Measurements from ENCODE around the gene SSH2.

The SSH2 gene

GRCh38 chr17:29838961-29839360, 91.1 kb downstream of the SSH2 start:
- DNase-seq (ENCODE audit: low read depth, low spot score): no peak

GRCh38 chr17:29837531-29837930, 92.5 kb downstream of the SSH2 start:
- Histone ChIP-seq H3K36me3 (ENCODE audit: insufficient read depth, low read length) (no peaks in the 10 kb centered on the region), H3K27ac (no peak overlapping the region), H3K4me3 (no peak overlapping the region), H3K9ac (ENCODE audit: insufficient read length) (no peak overlapping the region), H3K9me3 (ENCODE audit: low read depth, low read length) (no peaks in the 10 kb centered on the region)
- no peak for TF ChIP-seq FOXP2 (optimal IDR thresholded peaks at IDR 0.05; ENCODE audit: control extremely low read depth, extremely low read length, insufficient read depth)
- no peak for TF ChIP-seq POLR2AphosphoS5 (IDR thresholded peaks at IDR 0.05; ENCODE audit: borderline replicate concordance, low read depth, low read length)
- no peak for DNase-seq (ENCODE audit: low read depth, low spot score)

More at GRCh38 chr17:29838961-29839360, 91.1 kb downstream of the SSH2 start:
- Histone ChIP-seq H3K36me3 (ENCODE audit: insufficient read depth, low read length) (no peaks in the 10 kb centered on the region), H3K9me3 (ENCODE audit: low read depth, low read length) (no peaks in the 10 kb centered on the region), H3K4me3 (no peak overlapping the region), H3K9ac (ENCODE audit: insufficient read length) (no peak overlapping the region), H3K27ac (no peak overlapping the region)
- TF ChIP-seq EZH2 (IDR thresholded peaks at IDR 0.05) (no peak), FOXP2 (optimal IDR thresholded peaks at IDR 0.05; ENCODE audit: control extremely low read depth, extremely low read length, insufficient read depth) (no peak), POLR2AphosphoS5 (IDR thresholded peaks at IDR 0.05; ENCODE audit: borderline replicate concordance, low read depth, low read length) (no peak)

- Histone ChIP-seq H3K9ac (ENCODE audit: insufficient read length) (no peak overlapping the region), H3K36me3 (ENCODE audit: insufficient read depth, low read length) (no peaks in the 10 kb centered on the region), H3K9me3 (ENCODE audit: low read depth, low read length) (no peaks in the 10 kb centered on the region), H3K4me3 (no peak overlapping the region), H3K27ac (no peak overlapping the region)
- DNase-seq (ENCODE audit: low read depth, low spot score): no peak
- TF ChIP-seq POLR2AphosphoS5 (IDR thresholded peaks at IDR 0.05; ENCODE audit: borderline replicate concordance, low read depth, low read length): no peak
- no peak for TF ChIP-seq FOXP2 (optimal IDR thresholded peaks at IDR 0.05; ENCODE audit: control extremely low read depth, extremely low read length, insufficient read depth)
- no peak for TF ChIP-seq EZH2 (IDR thresholded peaks at IDR 0.05)
These were observed 93.4 kb downstream of the SSH2 start for GRCh38 chr17:29836643-29837042.

DNA sequence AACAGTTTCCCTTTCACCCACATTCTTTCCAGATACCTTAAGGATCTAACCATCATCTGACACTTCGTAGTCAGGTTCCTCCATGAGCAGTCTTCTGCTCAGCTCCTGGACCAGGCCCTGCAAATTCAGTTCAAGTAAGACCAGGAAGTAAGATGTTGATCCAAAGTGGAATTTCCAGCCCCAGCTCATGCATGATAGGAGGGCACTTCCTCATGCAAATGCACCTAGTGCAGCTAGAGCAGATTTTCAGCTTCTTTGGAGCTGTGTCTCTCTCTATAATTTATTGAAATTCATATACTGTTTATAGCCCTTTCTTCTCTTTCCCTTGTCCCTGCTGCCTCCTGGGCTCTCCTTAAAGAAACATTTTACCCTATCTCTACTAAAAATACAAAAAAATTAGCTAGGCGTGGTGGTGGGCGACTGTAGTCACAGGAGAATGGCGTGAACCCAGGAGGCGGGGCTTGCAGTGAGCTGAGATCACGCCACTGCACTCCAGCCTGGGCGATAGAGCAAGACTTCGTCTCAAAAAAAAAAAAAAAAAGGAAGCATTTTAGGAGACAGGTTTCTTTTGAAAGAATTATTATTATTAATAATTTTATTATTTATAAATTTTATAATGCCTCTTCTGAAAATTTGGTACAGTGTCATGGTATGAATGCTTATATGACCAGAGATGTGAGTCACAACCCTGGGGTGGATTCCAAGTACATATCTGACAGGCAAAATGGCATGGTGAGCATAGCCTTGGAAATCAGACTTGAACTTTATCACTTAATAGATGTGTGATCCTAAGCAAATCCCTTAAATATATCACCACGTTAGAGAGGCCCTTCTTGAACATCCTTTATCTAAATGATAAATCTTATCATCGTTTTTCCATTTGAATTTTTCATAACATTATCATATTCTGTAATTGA, 94.3 kb downstream of the SSH2 start:
- no peak for DNase-seq (ENCODE audit: low read depth, low spot score)
- TF ChIP-seq POLR2AphosphoS5 (IDR thresholded peaks at IDR 0.05; ENCODE audit: borderline replicate concordance, low read depth, low read length): no peak
- no peak for TF ChIP-seq FOXP2 (optimal IDR thresholded peaks at IDR 0.05; ENCODE audit: control extremely low read depth, extremely low read length, insufficient read depth)
- no peak for TF ChIP-seq EZH2 (IDR thresholded peaks at IDR 0.05)
- Histone ChIP-seq H3K9ac (ENCODE audit: insufficient read length) (no peak overlapping the region), H3K36me3 (ENCODE audit: insufficient read depth, low read length) (no peaks in the 10 kb centered on the region), H3K9me3 (ENCODE audit: low read depth, low read length) (no peaks in the 10 kb centered on the region), H3K27ac (no peak overlapping the region), H3K4me3 (no peak overlapping the region)

GRCh38 chr17:29833801-29834200, 96.2 kb downstream of the SSH2 start:
- TF ChIP-seq POLR2AphosphoS5 (IDR thresholded peaks at IDR 0.05; ENCODE audit: borderline replicate concordance, low read depth, low read length): no peak
- no peak for TF ChIP-seq EZH2 (IDR thresholded peaks at IDR 0.05)
- TF ChIP-seq FOXP2 (optimal IDR thresholded peaks at IDR 0.05; ENCODE audit: control extremely low read depth, extremely low read length, insufficient read depth): no peak
- H3K9ac ChIP-seq (ENCODE audit: insufficient read length): no peak overlapping the region
- no peak overlapping the region for H3K27ac ChIP-seq
- no peak overlapping the region for H3K4me3 ChIP-seq
- H3K9me3 ChIP-seq (ENCODE audit: low read depth, low read length): no peaks in the 10 kb centered on the region
- H3K36me3 ChIP-seq (ENCODE audit: insufficient read depth, low read length): no peaks in the 10 kb centered on the region
- no peak for DNase-seq (ENCODE audit: low read depth, low spot score)

DNA sequence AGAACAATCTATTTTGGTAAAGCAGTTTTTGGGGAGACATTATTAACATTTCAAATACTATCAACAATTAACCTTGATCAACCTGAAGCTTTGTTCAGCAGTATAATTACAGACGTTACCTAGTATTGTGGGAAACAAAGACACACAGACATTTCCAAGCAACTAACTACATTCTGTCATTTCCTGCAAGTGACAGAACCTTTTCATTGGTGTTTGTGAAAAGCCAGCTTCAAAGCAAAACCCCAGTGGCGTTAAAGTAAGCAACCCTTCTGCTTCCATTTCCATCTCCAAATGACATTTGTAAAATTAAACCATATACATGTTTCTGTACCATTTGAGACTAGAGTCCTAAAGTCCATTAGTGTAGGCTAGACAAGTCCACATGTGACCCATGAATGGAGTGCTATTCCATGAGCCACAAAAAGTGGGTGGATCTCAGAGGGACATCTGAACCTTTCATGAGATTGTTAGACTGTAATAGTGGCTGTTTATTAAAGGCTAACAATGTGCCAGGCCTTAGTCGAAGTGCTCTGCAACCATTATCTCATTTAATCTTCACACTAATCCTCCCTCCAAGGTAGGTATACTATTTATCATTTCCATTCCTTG, 101.2 kb downstream of the SSH2 start:
- Histone ChIP-seq H3K9me3 (ENCODE audit: low read depth, low read length) (no peaks in the 10 kb centered on the region), H3K4me3 (no peak overlapping the region), H3K36me3 (ENCODE audit: insufficient read depth, low read length) (no peaks in the 10 kb centered on the region), H3K9ac (ENCODE audit: insufficient read length) (no peak overlapping the region), H3K27ac (no peak overlapping the region)
- DNase-seq (ENCODE audit: low read depth, low spot score): no peak
- no peak for TF ChIP-seq FOXP2 (optimal IDR thresholded peaks at IDR 0.05; ENCODE audit: control extremely low read depth, extremely low read length, insufficient read depth)
- TF ChIP-seq POLR2AphosphoS5 (IDR thresholded peaks at IDR 0.05; ENCODE audit: borderline replicate concordance, low read depth, low read length): no peak
- no peak for TF ChIP-seq EZH2 (IDR thresholded peaks at IDR 0.05)

DNA sequence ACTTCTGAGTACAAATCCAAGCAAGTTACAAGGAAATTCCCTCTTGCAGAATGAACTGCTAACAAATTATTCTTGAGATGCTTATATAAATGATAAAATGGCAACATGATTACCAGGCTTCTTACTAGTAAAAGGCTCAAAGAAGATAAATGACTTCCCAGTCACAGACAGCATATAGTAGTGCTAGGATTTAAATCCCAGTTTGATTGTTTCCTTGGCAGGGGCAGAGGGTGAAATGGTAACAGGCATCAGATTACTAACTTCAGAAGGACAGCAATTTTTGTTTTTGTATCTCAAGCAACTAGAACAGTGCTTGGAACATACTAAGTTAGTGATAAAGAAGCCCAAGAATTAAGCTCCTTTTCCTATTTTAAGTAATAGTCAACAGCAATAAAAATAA, 102.8 kb downstream of the SSH2 start:
- H3K36me3 ChIP-seq (ENCODE audit: insufficient read depth, low read length): no peaks in the 10 kb centered on the region
- TF ChIP-seq FOXP2 (optimal IDR thresholded peaks at IDR 0.05; ENCODE audit: control extremely low read depth, extremely low read length, insufficient read depth): no peak
- TF ChIP-seq POLR2AphosphoS5 (IDR thresholded peaks at IDR 0.05; ENCODE audit: borderline replicate concordance, low read depth, low read length): no peak
- TF ChIP-seq EZH2 (IDR thresholded peaks at IDR 0.05): no peak
- no peak overlapping the region for H3K27ac ChIP-seq
- H3K9ac ChIP-seq (ENCODE audit: insufficient read length): no peak overlapping the region
- no peak for DNase-seq (ENCODE audit: low read depth, low spot score)
- H3K4me3 ChIP-seq: no peak overlapping the region
- H3K9me3 ChIP-seq (ENCODE audit: low read depth, low read length): no peaks in the 10 kb centered on the region

DNA sequence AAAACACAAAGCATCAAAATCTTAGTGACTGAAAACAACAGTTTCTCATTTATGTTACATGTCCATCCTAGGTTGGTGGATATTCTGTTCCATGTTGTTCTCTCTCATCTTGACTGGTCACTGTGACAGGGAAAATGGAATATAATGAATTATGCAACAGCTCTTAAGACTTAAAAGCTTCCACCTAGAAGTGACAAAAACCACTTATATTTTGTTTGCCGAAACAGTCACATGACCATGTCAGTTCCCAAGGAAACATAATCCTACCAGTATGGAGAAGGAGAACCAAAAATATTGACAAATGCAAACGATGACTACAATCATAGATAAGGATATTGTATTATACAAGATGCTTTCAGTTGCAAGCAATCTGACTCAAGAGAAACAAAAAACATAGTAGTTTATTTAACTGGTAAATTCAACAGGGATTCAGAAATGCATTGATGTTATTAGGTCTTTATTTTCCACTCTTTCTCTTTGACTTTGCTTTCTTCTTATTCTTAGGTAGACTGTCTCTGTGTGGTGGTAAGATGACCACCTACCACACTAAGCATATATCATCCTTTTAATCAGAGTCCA, 103.8 kb downstream of the SSH2 start:
- Histone ChIP-seq H3K27ac (no peak overlapping the region), H3K36me3 (ENCODE audit: insufficient read depth, low read length) (no peaks in the 10 kb centered on the region), H3K4me3 (no peak overlapping the region), H3K9me3 (ENCODE audit: low read depth, low read length) (no peaks in the 10 kb centered on the region), H3K9ac (ENCODE audit: insufficient read length) (no peak overlapping the region)
- DNase-seq (ENCODE audit: low read depth, low spot score): no peak
- no peak for TF ChIP-seq FOXP2 (optimal IDR thresholded peaks at IDR 0.05; ENCODE audit: control extremely low read depth, extremely low read length, insufficient read depth)
- TF ChIP-seq EZH2 (IDR thresholded peaks at IDR 0.05): no peak
- TF ChIP-seq POLR2AphosphoS5 (IDR thresholded peaks at IDR 0.05; ENCODE audit: borderline replicate concordance, low read depth, low read length): no peak
